SK-MEL-5 (cell line): ENCODE results near the gene LRIG3. TPM values are rescaled to one million over a fixed set of nuclear protein-coding genes. Genes with fewer than 3 reads are reported as not detected.
"Not testable (repeated sequence)": the region's sequence is repeated elsewhere in the genome, so short reads cannot be mapped to it uniquely, and the experiment has no call there.

Experiments
- DNase-seq: peaks from one replicate; pipeline ENCODE4 v3.0.0-alpha.2; 2016; ENCODE audit warnings: low read depth, low spot score
- in situ Hi-C: cut with HindIII; loops from 2 replicates; pipeline ENCODE4 v1.10.0; 2016; ENCODE audit warnings: low sequenced_read_pairs, high pct_unique_total_duplicates, low pct_unique_long_range_greater_than_20kb
- polyA plus RNA-seq, 2 experiments: library from polyadenylated mRNA; depleted of rRNA; stranded (reverse); fragments of >200 nt; gene quantifications; 2 replicates each; pipeline ENCODE4 v1.2.3, GENCODE V29; 2015
- total RNA-seq: library from RNA; depleted of rRNA; stranded (reverse); fragments of >200 nt; shearing (Covaris generic); gene quantifications from 2 replicates; pipeline ENCODE4 v1.2.3, GENCODE V29; 2014; rRNA removed

The LRIG3 gene
- 7.6 and 8.9 TPM in 2 replicates for total RNA-seq
- 2.3 and 2.4 TPM in 2 replicates for polyA plus RNA-seq (2015; cell fraction: cytosol; rRNA removed)
- 8.1 and 19.1 TPM in 2 replicates for polyA plus RNA-seq (2015; cell fraction: nucleus; rRNA removed)

- peak; percentile 87 for DNase-seq
- in situ Hi-C loops = no loop called here
Measured at GRCh38 chr12:58920102-58920960, at the start of gene LRIG3. Gene LRIG3, minus strand, starts transcription at chr12:58920504. Its CDS starts 269 bp downstream, at chr12:58920235.

GRCh38 chr12:58969237-58969636, 48.9 kb upstream of the LRIG3 start:
- no peak for DNase-seq
- in situ Hi-C loops = no loop called here

- DNase-seq = no peak
Measured at GRCh38 chr12:58967561-58967960, 47.3 kb upstream of the LRIG3 start.

GRCh38 chr12:58966939-58967338, 46.6 kb upstream of the LRIG3 start:
- in situ Hi-C loops = no loop called here
- DNase-seq = no peak

More at GRCh38 chr12:58967561-58967960, 47.3 kb upstream of the LRIG3 start:
- in situ Hi-C loops = no loop called here

- no peak for DNase-seq
- in situ Hi-C loops = no loop called here
Measured at GRCh38 chr12:58965568-58965967, 45.3 kb upstream of the LRIG3 start.

GRCh38 chr12:58963844-58964243, 43.5 kb upstream of the LRIG3 start:
- DNase-seq = no peak
- in situ Hi-C loops = no loop called here

- DNase-seq = no peak
- in situ Hi-C loops = no loop called here
Measured at GRCh38 chr12:58961906-58962305, 41.6 kb upstream of the LRIG3 start.

GRCh38 chr12:58961166-58961565, 40.9 kb upstream of the LRIG3 start:
- no peak for DNase-seq
- in situ Hi-C loops = no loop called here

- in situ Hi-C loops = no loop called here
Measured at GRCh38 chr12:58959639-58960300, 39.5 kb upstream of the LRIG3 start.

GRCh38 chr12:58957298-58957697, 37.0 kb upstream of the LRIG3 start:
- DNase-seq = no peak
- in situ Hi-C loops = no loop called here

More at GRCh38 chr12:58959639-58960300, 39.5 kb upstream of the LRIG3 start:
- DNase-seq = no peak

GRCh38 chr12:58955849-58956248, 35.5 kb upstream of the LRIG3 start:
- no peak for DNase-seq
- in situ Hi-C loops = no loop called here

GRCh38 chr12:58954002-58954401, 33.7 kb upstream of the LRIG3 start:
- in situ Hi-C loops = no loop called here
- no peak for DNase-seq

GRCh38 chr12:58950739-58951100, 30.4 kb upstream of the LRIG3 start:
- in situ Hi-C loops = no loop called here
- DNase-seq = no peak

GRCh38 chr12:58949954-58950738, 29.8 kb upstream of the LRIG3 start:
- DNase-seq, in situ Hi-C loops: not testable (repeated sequence)

GRCh38 chr12:58943079-58943478, 22.8 kb upstream of the LRIG3 start:
- no peak for DNase-seq
- in situ Hi-C loops = no loop called here

- in situ Hi-C loops = no loop called here
- no peak for DNase-seq
Measured at GRCh38 chr12:58942345-58942744, 22.0 kb upstream of the LRIG3 start.

GRCh38 chr12:58939399-58940100, 19.2 kb upstream of the LRIG3 start:
- in situ Hi-C loops = no loop called here
- no peak for DNase-seq
